Transverse colon (tissue), 4 donors: ENCODE results near the gene ALS2. TPM values are rescaled to one million over a fixed set of nuclear protein-coding genes. Genes with fewer than 3 reads are reported as not detected.

Experiments
- DNase-seq: peaks from one replicate; pipeline ENCODE4 v3.0.0-alpha.2; 2019
- H3K27ac ChIP-seq, 4 donors: fragments of 200-600 bp; sonication (generic); 2 replicates each; pipeline ENCODE4 v1.5.1; 2016 to 2018; ENCODE audit warnings: inconsistent platforms in 4 of 4
- H3K27me3 ChIP-seq: fragments of 200-600 bp; sonication (generic); 2 replicates; pipeline ENCODE4 v1.5.1; 2017; ENCODE audit warnings: inconsistent platforms
- H3K36me3 ChIP-seq, 4 donors: fragments of 200-600 bp; sonication (generic); 2 replicates each; pipeline ENCODE4 v1.5.1; 2017 to 2019; ENCODE audit warnings: inconsistent platforms in 4 of 4
- H3K4me1 ChIP-seq, 4 donors: fragments of 200-600 bp; sonication (generic); 2 replicates each; pipeline ENCODE4 v1.5.1; 2017 to 2020; ENCODE audit warnings: inconsistent platforms in 4 of 4
- H3K4me3 ChIP-seq, 4 donors: fragments of 200-600 bp; sonication (generic); 1 replicate in 1 of 4; 2 replicates in 3 of 4; pipeline versions ENCODE4 v1.5.1 to v1.6.1; 2017 to 2019; ENCODE audit warnings: inconsistent platforms in 4 of 4
- H3K9me3 ChIP-seq, 2 donors: fragments of 200-600 bp; sonication (generic); 2 replicates each; pipeline ENCODE4 v1.5.1; 2017 to 2019; ENCODE audit warnings: inconsistent platforms in 2 of 2
- EP300 ChIP-seq: sonication (generic); formaldehyde crosslinking; IDR thresholded peaks from one replicate; pipeline ENCODE4 v1.6.1; 2017; ENCODE audit warnings: antibody characterized with exemption, low read depth
- POLR2A ChIP-seq: fragments of 450-650 bp; IDR thresholded peaks from one replicate; pipeline ENCODE4 v1.6.1; 2016; ENCODE audit warnings: antibody characterized with exemption, mild to moderate bottlenecking, moderate library complexity
- POLR2AphosphoS5 ChIP-seq, 3 donors: sonication (generic); formaldehyde crosslinking; IDR thresholded peaks; one replicate each; pipeline ENCODE4 v1.6.1; 2016; ENCODE audit warnings: antibody characterized with exemption in 3 of 3
- WGBS, 2 donors: methylation state at CpG; one replicate each; pipeline ENCODE4 v1.1.5; 2018; ENCODE audit warnings: low coverage in 1 of 2; 5-methylcytosine and 5-hydroxymethylcytosine counted together
- in situ Hi-C, 4 donors: fragments of 200-750 bp; cut with MboI; loops; one replicate each; pipeline versions ENCODE4 v1.15.0 to v1.15.1; 2017; ENCODE audit warnings: low sequenced_read_pairs in 3 of 4, low pct_ligation_motif_present in 1 of 4, low pct_unique_long_range_greater_than_20kb in 1 of 4
- intact Hi-C: fragments of 100-400 bp; cut with DNase I; formaldehyde crosslinking; loops from one replicate; pipeline ENCODE4 v1.15.1; 2023; ENCODE audit warnings: low total_unique reads
- total RNA-seq, 4 donors: library from RNA; depleted of rRNA; stranded (reverse); fragments of >200 nt; gene quantifications; one replicate each; pipeline ENCODE4 v1.1.0, GENCODE V29; 2016
- TF ChIP-seq, protein P1 (sequence below), 5 experiments: fragments of 200-600 bp in 3 of 5; fragments of 450-650 bp in 2 of 5; sonication (generic) in 3 of 5; IDR thresholded peaks; 1 replicate in 2 of 5; 2 replicates in 3 of 5; pipeline ENCODE4 v1.5.1; 2016 to 2017; ENCODE audit warnings: antibody characterized with exemption in 5 of 5, inconsistent platforms in 3 of 5, mild to moderate bottlenecking in 2 of 5, moderate library complexity in 1 of 5

Gene ALS2
- total RNA-seq, 4 donors from 2014 or later, result 7.9 to 61.1 (median 8.9) TPM

- DNase-seq, result no peak
- Histone ChIP-seq H3K27ac (no peak overlapping the region), H3K9me3 (no peaks in the 10 kb centered on the region), H3K4me3 (no peak overlapping the region), H3K4me1 (no peaks in the 10 kb centered on the region), H3K27me3 (peaks cover 9% of the 10 kb centered on the region), H3K36me3 (no peaks in the 10 kb centered on the region)
- TF ChIP-seq POLR2AphosphoS5 (IDR thresholded peaks at IDR 0.05) (no peak), EP300 (no peak), POLR2A (no peak)
- TF ChIP-seq, protein P1, sequence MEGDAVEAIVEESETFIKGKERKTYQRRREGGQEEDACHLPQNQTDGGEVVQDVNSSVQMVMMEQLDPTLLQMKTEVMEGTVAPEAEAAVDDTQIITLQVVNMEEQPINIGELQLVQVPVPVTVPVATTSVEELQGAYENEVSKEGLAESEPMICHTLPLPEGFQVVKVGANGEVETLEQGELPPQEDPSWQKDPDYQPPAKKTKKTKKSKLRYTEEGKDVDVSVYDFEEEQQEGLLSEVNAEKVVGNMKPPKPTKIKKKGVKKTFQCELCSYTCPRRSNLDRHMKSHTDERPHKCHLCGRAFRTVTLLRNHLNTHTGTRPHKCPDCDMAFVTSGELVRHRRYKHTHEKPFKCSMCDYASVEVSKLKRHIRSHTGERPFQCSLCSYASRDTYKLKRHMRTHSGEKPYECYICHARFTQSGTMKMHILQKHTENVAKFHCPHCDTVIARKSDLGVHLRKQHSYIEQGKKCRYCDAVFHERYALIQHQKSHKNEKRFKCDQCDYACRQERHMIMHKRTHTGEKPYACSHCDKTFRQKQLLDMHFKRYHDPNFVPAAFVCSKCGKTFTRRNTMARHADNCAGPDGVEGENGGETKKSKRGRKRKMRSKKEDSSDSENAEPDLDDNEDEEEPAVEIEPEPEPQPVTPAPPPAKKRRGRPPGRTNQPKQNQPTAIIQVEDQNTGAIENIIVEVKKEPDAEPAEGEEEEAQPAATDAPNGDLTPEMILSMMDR (IDR thresholded peaks at IDR 0.05), result no peak
- WGBS, 2 donors, result 82 to 84% methylated on average over 6 to 7 of the region's 7 CpGs
- in situ Hi-C loops (no loop called here), intact Hi-C loops (loop anchor here (5.0 kb wide), 1 partner anchor 379 kb away; no protein-coding TSS in a partner anchor)
Measured at GRCh38 chr2:201798252-201798913, 17.6 kb upstream of the ALS2 start.

DNA sequence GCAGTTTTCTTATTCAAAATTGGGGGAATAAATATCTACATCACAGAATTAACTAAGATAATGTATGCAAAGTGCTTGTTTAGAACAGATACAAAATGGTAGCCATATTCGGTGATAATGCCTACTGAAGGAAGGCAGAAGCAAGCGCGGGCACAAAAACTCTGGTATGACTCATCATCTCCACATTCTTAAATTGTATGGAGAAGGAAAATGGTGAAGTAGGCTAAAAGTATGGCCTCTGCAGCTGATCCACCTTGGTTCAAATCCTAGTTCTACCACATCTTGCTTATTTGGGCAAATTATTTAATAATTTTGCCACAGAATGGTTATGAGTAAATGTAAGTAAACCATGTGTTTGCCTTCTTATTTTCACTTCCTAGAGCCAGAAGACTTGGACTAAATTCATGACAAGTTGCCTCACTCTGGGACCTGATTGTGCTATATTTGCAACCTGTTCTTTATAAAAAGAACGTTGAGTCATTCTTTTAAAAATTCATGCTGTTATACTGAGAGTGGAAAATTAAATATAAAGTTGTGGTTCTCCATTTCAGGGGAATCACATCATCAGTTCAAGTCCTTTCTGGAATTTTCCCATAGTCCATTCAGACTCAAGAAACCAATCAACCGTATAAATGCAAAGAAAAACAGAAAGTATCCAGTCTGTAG lies 16.6 kb upstream of the ALS2 start:
- TF ChIP-seq, protein P1 (IDR thresholded peaks at IDR 0.05), result no peak
- no peak for TF ChIP-seq POLR2A
- TF ChIP-seq EP300, result no peak
- TF ChIP-seq POLR2AphosphoS5 (IDR thresholded peaks at IDR 0.05), result no peak
- H3K36me3 ChIP-seq, result no peaks in the 10 kb centered on the region
- intact Hi-C loops, result loop anchor here (5.0 kb wide), 1 partner anchor 380 kb away; no protein-coding TSS in a partner anchor
- H3K4me1 ChIP-seq, result no peaks in the 10 kb centered on the region
- no peaks in the 10 kb centered on the region for H3K9me3 ChIP-seq
- 61 to 63% methylated on average over 5 of the region's 5 CpGs for WGBS, 2 donors
- no peak for DNase-seq
- peaks cover 5% of the 10 kb centered on the region for H3K27me3 ChIP-seq
- no peak overlapping the region for H3K4me3 ChIP-seq
- in situ Hi-C loops, result no loop called here
- no peak overlapping the region for H3K27ac ChIP-seq

- no peak for TF ChIP-seq EP300
- in situ Hi-C loops (no loop called here), intact Hi-C loops (loop anchor here (5.0 kb wide), 1 partner anchor 381 kb away; no protein-coding TSS in a partner anchor)
- Histone ChIP-seq H3K4me1 (no peaks in the 10 kb centered on the region), H3K4me3 (no peak overlapping the region), H3K27ac (no peak overlapping the region), H3K36me3 (no peaks in the 10 kb centered on the region), H3K9me3 (no peaks in the 10 kb centered on the region), H3K27me3 (no peaks in the 10 kb centered on the region)
- no peak for DNase-seq
Measured at GRCh38 chr2:201796478-201796865, 15.7 kb upstream of the ALS2 start.

GRCh38 chr2:201795607-201796477 lies 15.1 kb upstream of the ALS2 start:
- WGBS, 2 donors, result 29 to 35% methylated on average over 5 of the region's 5 CpGs
- no peaks in the 10 kb centered on the region for H3K36me3 ChIP-seq
- H3K4me1 ChIP-seq, result no peaks in the 10 kb centered on the region
- intact Hi-C loops (loop anchor here (5.0 kb wide), 1 partner anchor 381 kb away; no protein-coding TSS in a partner anchor), in situ Hi-C loops (no loop called here)
- no peak overlapping the region for H3K27ac ChIP-seq
- no peak for DNase-seq
- no peaks in the 10 kb centered on the region for H3K9me3 ChIP-seq
- no peaks in the 10 kb centered on the region for H3K27me3 ChIP-seq
- H3K4me3 ChIP-seq, result no peak overlapping the region
- no peak for TF ChIP-seq POLR2A
- TF ChIP-seq, protein P1 (IDR thresholded peaks at IDR 0.05), result peak; percentile 49 to 54 (median 52)
- no peak for TF ChIP-seq POLR2AphosphoS5 (IDR thresholded peaks at IDR 0.05)
- TF ChIP-seq EP300, result no peak
